Nephron progenitor cell (in vitro differentiated cells): Measurements from ENCODE around the gene TMEM253.

Experiments used
- DNase-seq: peaks from one replicate; pipeline ENCODE4 v3.0.0; 2021
- H3K27ac Mint-ChIP-seq: 2 replicates; pipeline ENCODE4 v1.8.0; 2021; ENCODE audit warnings: mild to moderate bottlenecking, moderate library complexity, mixed read lengths
- H3K27me3 Mint-ChIP-seq: 2 replicates; pipeline ENCODE4 v1.8.0; 2021; ENCODE audit warnings: mild to moderate bottlenecking, low read depth, mixed read lengths; ENCODE audit not compliant: poor library complexity
- H3K36me3 Mint-ChIP-seq: 2 replicates; pipeline ENCODE4 v1.8.0; 2021; ENCODE audit warnings: low read depth, mixed read lengths
- H3K4me1 Mint-ChIP-seq: 2 replicates; pipeline ENCODE4 v1.8.0; 2021; ENCODE audit warnings: mixed read lengths
- H3K4me3 Mint-ChIP-seq: 2 replicates; pipeline ENCODE4 v1.8.0; 2021; ENCODE audit warnings: mild to moderate bottlenecking, moderate library complexity, mixed read lengths
- H3K9me3 Mint-ChIP-seq: 2 replicates; pipeline ENCODE4 v1.8.0; 2021; ENCODE audit warnings: mild to moderate bottlenecking, moderate library complexity, mixed read lengths
- CTCF ChIP-seq: fragments of 200-600 bp; sonication (generic); IDR thresholded peaks from 2 replicates; pipeline ENCODE4 v1.5.0; 2021; ENCODE audit warnings: antibody characterized with exemption

TMEM253 gene

GRCh38 chr14:21061347-21061668 is 39.6 kb upstream of the TMEM253 start:
- H3K27ac Mint-ChIP-seq: peak overlapping the region; percentile 83

GRCh38 chr14:21063479-21063878 is 37.4 kb upstream of the TMEM253 start:
- Mint-ChIP-seq H3K9me3 (no peaks in the 10 kb centered on the region), H3K36me3 (no peaks in the 10 kb centered on the region), H3K4me1 (peaks cover 67% of the 10 kb centered on the region), H3K27me3 (peaks cover 11% of the 10 kb centered on the region), H3K27ac (peak overlapping the region; percentile 15), H3K4me3 (no peak overlapping the region)
- DNase-seq: no peak
- no peak for TF ChIP-seq CTCF

More at GRCh38 chr14:21061347-21061668, 39.6 kb upstream of the TMEM253 start:
- TF ChIP-seq CTCF: no peak
- no peaks in the 10 kb centered on the region for H3K36me3 Mint-ChIP-seq
- H3K9me3 Mint-ChIP-seq: no peaks in the 10 kb centered on the region
- peaks cover 61% of the 10 kb centered on the region for H3K4me1 Mint-ChIP-seq
- no peak for DNase-seq
- no peak overlapping the region for H3K4me3 Mint-ChIP-seq
- H3K27me3 Mint-ChIP-seq: peaks cover 14% of the 10 kb centered on the region

GRCh38 chr14:21066882-21067502 is 33.9 kb upstream of the TMEM253 start:
- peaks cover 3% of the 10 kb centered on the region for H3K27me3 Mint-ChIP-seq
- TF ChIP-seq CTCF: no peak
- no peaks in the 10 kb centered on the region for H3K9me3 Mint-ChIP-seq
- no peak overlapping the region for H3K4me3 Mint-ChIP-seq
- no peaks in the 10 kb centered on the region for H3K36me3 Mint-ChIP-seq
- no peak overlapping the region for H3K27ac Mint-ChIP-seq
- no peak for DNase-seq
- H3K4me1 Mint-ChIP-seq: peaks cover 61% of the 10 kb centered on the region

GRCh38 chr14:21068521-21069387 is 32.1 kb upstream of the TMEM253 start:
- TF ChIP-seq CTCF: peak; percentile 45
- H3K36me3 Mint-ChIP-seq: peaks cover 7% of the 10 kb centered on the region
- peak; percentile 57 for DNase-seq
- peak overlapping the region; percentile 88 for H3K4me3 Mint-ChIP-seq
- peaks cover 3% of the 10 kb centered on the region for H3K27me3 Mint-ChIP-seq
- H3K9me3 Mint-ChIP-seq: no peaks in the 10 kb centered on the region
- H3K27ac Mint-ChIP-seq: peak overlapping the region; percentile 94
- H3K4me1 Mint-ChIP-seq: peaks cover 61% of the 10 kb centered on the region

GRCh38 chr14:21069388-21070082 is 31.3 kb upstream of the TMEM253 start:
- TF ChIP-seq CTCF: no peak
- DNase-seq: peak; percentile 52

More at GRCh38 chr14:21069388-21070082, 31.3 kb upstream of the TMEM253 start:
- Mint-ChIP-seq H3K4me1 (peaks cover 62% of the 10 kb centered on the region), H3K4me3 (peak overlapping the region; percentile 88), H3K27me3 (peaks cover 3% of the 10 kb centered on the region), H3K27ac (peak overlapping the region; percentile 94), H3K9me3 (no peaks in the 10 kb centered on the region), H3K36me3 (peaks cover 9% of the 10 kb centered on the region)
